ENCODE results near the gene PNPLA7.
"Not testable (repeated sequence)": the region's sequence is repeated elsewhere in the genome, so short reads cannot be mapped to it uniquely, and the experiment has no call there.

PNPLA7 gene

GRCh38 chr9:137478613-137478961, 71.6 kb downstream of the PNPLA7 start:
- DNase-seq: no peak

GRCh38 chr9:137477778-137478612, 72.2 kb downstream of the PNPLA7 start:
- no peak for DNase-seq

- no peak for DNase-seq
Measured at GRCh38 chr9:137476856-137477255, 73.3 kb downstream of the PNPLA7 start.

GRCh38 chr9:137475666-137476065, 74.5 kb downstream of the PNPLA7 start:
- DNase-seq: no peak

- DNase-seq: no peak
Measured at GRCh38 chr9:137474271-137474670, 75.9 kb downstream of the PNPLA7 start.

- DNase-seq: no peak
Measured at GRCh38 chr9:137470785-137471184, 79.4 kb downstream of the PNPLA7 start.

- DNase-seq: no peak
Measured at GRCh38 chr9:137467896-137468295, 82.3 kb downstream of the PNPLA7 start.

GRCh38 chr9:137467161-137467581, 83.0 kb downstream of the PNPLA7 start:
- no peak for DNase-seq

- not testable (repeated sequence) for DNase-seq
Measured at GRCh38 chr9:137466389-137467085, 83.7 kb downstream of the PNPLA7 start.

GRCh38 chr9:137465720-137466388, 84.3 kb downstream of the PNPLA7 start:
- no peak for DNase-seq

GRCh38 chr9:137465000-137465719, 85.0 kb downstream of the PNPLA7 start:
- no peak for DNase-seq

GRCh38 chr9:137464291-137464999, 85.8 kb downstream of the PNPLA7 start:
- DNase-seq: no peak

GRCh38 chr9:137463931-137464290, 86.3 kb downstream of the PNPLA7 start:
- DNase-seq: no peak

- DNase-seq: no peak
Measured at GRCh38 chr9:137462986-137463930, 86.9 kb downstream of the PNPLA7 start.

- DNase-seq: no peak
Measured at GRCh38 chr9:137462396-137462985, 87.7 kb downstream of the PNPLA7 start.

- DNase-seq: peak; percentile 52 to 82 (median 60)
Measured at GRCh38 chr9:137461663-137462395, 88.4 kb downstream of the PNPLA7 start.

- DNase-seq: peak in 1 of 5 donors; percentile 13
Measured at GRCh38 chr9:137461316-137461662, 88.9 kb downstream of the PNPLA7 start.

GRCh38 chr9:137460363-137461315, 89.6 kb downstream of the PNPLA7 start:
- DNase-seq: no peak
